GM19372 (cell line): ENCODE measurements around the gene PSMB3.
"Not testable (repeated sequence)": the region's sequence is repeated elsewhere in the genome, so short reads cannot be mapped to it uniquely, and the experiment has no call there.

Source experiments
- ATAC-seq: cut with Tn5 transposase; IDR thresholded peaks from one replicate; pipeline ENCODE4 v1.9.1; 2021; ENCODE audit warnings: mild to moderate bottlenecking, low read depth, moderate library complexity; ENCODE audit not compliant: unreplicated experiment

Gene PSMB3

DNA sequence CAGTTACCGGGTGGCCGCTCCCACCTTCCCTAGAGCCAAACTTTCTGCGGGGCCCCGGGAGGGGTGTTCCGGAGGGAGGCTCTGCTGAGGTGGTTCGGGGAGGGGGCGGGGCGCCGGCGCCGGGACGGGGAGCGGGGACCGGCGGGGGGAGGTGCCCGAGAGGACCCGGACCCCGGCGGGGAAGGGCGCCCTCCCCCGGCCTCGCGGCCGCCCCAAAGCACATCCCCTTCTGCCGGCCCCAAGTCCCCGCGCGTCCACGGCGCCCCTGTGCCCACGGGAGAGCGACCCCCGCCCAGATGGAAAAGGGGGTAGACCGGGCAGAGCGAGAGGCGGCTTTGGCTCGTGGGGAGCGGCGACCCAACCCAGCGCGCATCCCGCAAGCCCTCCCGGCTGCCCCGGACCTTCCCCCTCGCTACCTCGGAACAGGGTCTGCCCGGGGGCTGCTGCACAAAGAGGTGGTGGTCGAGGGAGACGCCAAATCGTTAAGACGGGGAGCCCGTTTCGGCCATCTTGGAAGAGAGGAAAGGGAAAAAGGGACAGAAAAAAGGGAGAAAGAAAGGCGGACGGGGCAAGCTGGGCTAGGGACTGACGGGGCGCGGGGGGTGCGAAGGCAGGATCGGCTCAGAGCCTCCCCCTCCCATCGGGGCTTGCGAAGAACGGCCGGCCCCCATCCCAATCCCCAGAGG, 4.9 kb upstream of the PSMB3 start:
- no peak for ATAC-seq

DNA sequence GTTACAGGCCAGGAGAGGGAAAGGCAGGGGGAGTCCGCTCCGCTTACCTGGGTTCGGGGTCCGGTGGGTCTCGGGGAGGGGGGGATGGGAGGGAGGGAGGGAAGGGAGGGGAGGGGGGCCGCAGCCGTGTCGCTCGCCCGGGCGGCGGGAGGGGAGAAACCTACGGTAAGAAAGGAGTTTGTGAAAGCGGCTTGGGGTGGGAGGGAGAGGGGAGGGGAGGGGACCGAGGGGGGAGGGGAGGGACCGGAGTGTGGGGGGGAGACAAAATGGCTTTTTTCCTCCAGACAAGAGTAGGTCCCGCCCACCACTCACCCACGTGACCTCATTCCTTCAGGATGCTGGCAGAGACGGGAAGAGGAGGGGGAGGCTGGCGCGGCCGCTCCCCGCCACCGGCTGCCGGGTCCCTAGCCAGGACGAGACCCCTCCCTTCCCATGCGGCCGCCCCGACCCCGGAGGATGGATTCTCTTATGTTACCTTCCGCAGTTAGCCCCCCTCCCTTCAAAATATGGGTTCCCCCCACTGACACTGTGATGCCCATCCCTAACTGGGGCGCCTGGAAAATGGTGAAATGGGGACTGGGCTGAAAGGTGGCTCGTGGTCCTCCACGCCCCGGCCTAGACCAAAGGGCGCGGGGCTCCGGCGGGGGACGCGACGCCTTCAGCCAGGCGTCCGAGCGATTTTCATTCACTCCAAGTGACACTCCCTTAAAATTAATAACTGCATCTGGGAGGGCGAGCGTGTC, 4.2 kb upstream of the PSMB3 start, which contains the start of gene PCGF2:
Gene PCGF2, minus strand, starts transcription at position 188 of the 743 bp plus-strand sequence. CDS start 7,934 bp downstream, outside the sequence.
- ATAC-seq = no peak

DNA sequence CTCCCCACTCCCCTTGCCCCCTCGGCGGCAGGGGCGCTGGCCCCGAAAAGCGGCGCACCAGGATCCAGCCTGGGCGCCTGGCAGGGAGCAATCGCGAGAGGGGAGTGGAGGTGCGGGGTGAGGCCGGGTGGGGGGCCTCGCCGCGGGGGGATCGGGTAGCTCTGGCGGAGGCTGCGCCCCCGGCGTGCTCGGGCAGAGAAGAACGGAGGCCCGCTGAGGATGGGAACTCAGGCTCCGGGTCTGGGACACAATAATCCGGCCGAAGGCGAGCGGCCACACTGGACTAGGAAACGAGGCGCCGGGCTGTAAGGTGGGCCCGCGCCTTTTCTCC, 3.7 kb upstream of the PSMB3 start:
- no peak for ATAC-seq

DNA sequence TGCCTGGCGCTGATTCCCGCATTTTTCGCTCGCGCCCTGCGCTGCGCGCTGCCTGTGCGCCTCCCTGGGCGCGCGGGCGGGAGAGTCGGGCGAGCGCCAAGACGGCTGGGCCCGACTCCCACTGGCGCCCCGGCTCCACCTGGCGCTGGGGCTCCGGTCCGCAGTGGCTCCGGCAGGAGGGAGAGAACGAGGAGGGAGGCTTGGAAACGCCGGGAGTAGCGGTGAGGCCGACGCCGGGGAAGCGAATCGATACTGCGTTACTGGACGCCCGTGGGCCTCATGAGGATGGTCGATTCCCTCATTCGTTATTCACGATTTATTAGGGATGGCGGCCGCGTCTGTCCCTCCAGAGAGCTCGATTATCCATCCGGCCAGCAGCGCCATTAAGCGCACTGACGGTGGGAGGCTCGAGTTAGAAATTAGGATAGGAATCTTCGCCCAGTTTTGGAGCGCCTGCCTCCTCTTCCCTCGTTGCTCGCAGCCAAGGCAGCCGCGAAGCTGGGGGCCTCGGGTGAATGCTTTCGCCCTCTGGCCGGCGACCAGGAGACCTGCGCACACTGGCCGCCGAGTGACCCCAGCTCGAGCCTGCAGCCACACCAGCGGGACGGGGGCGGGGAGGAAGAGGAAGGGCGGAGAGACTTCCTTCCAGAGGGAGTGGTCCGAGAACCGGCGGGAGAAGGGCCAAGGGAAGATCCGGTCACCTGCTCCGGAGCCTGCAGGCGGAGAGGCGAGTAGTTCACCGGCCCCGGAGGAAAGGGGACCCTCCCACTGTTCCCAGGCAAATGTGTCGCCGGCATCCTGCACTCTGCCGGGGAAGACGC, 3.1 kb upstream of the PSMB3 start:
- ATAC-seq = no peak

DNA sequence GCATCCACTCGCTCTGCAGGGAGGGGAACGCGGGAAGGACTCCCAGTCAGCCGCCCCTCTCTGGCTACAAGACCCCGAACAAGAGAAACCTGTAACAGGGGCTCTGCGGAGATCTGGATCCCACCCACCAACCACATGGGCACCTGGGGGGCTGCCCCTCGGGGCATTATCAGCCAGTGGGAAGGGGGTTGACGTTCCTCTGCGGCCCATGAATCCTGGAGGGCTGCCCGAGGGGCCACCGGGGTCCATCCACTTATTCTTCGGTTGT, 2.6 kb upstream of the PSMB3 start:
- no peak for ATAC-seq

DNA sequence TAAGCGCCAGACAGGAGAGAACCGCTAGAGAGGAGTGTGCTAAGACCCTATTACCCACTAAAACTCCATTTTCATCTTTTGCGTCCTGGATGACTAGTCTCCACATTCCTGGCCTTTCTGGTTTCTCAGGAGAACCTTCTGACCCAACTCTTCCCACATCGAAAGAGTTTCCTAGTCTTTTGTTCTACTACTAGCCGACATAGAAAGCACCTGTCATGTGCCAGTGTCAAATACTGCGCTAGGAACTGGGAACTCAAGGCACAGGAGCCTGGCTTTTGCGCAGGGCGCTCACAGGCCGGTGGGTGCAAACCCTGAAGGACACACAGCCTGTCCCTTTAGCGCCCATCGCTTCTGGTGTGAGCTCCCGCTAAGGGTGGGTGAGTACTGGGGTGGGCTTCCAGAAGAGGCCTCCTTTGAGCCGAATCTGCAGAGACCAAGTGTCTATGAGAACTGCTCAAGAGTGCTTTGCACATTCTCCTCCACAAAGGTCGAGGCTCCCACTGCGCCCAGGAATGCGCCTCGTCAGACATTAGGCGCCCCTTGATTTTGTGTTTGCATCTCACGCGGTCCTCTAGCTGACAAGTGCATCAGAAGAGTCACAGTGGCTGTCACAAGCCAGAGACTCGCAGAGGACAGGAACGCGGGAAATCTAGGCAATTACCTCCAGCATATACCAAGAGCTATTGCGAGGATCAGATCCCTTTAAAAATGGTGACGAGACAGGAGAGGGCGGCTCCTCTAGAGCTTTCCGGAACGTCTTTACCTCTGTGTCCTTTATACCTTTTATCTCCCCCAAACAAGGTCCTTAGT, 2.0 kb upstream of the PSMB3 start:
- no peak for ATAC-seq

DNA sequence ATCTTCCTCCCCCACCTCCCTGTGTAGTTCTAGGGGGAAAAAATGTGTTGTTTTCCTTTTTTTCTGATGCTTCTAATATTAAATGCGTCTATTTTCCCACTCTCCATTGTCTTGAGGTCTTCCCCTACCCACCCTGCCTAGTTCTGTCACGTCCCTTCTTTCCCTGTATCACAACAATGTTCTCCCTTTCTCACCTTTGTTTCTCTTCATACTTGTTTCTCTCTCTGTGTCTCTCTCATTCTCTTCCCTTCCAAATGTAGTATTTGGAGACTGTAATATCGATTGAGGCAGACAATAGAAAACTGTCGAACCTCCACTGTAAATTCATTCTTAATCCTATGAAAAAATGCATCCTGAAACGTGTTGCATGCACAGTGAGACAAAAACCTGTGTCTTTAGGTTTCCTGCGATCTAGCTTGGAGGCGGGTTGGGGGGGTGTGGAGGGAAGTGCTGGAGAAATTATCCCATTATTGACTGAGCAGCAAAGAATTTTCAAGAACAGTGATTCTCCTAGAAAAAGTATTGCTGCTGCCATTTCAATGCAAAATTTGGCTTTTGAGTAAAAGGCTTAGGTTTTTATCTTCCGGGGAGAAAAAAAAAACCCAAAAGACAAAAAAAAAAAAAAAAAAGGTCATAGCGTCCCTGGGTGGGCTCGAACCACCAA, 1.3 kb upstream of the PSMB3 start:
- ATAC-seq = no peak

DNA sequence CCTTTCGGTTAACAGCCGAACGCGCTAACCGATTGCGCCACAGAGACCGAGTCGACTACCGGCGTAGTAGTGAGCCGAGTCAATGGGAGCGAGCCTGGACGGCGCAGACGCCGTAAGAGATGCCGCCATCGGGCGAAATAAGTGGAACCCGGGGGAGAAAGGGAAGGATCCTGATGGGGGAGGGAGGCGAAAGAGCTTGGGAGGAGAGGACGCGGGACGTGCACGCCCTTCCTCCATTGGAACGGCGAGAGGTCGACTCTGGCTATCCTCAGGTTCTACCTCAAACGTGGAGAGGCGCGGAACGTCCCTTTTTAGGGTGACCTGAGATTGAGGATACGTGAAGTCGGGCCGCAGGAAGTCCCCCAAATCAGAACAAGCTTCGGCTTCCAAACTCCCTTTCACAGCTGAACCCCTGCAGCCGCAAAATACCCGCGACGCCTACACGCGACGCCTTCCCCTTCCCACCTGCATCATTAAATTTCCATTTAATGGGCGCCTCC, 683 bp upstream of the PSMB3 start:
- peak; percentile 19 for ATAC-seq

DNA sequence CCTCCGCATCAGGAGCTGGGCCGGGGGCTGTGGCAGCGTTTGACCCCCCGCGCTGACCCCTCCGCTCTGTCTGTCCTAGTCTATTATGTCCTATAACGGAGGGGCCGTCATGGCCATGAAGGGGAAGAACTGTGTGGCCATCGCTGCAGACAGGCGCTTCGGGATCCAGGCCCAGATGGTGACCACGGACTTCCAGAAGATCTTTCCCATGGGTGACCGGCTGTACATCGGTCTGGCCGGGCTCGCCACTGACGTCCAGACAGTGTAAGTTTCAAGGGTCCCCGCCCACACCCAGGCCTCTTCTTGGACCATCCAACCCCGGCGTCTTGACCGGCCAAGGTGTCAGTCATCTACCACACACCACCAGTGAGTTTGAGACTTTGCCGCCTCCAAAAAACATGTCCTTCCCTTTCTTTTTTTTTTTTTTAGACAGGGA, 548 bp downstream of the PSMB3 start:
- ATAC-seq = no peak

DNA sequence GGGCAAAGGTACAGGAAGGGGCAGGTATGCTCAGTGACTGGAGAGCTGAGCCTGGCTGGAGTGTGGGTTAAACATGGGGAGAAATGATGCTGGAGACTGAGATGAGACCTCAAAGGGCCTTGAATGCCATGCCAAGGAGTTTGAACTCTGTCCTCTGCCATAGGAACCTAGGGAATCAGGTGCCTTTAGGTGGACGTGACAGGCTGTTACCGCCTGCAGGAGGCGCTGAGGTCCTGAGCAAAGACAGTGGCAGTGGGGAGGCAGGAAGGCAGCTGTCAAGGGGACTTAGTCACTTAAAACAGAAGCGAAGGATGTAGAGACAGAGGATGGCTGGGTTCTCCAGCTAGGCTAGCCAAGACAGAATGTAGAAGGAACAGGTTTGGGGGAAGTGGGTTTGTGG, 9.1 kb downstream of the PSMB3 start:
- ATAC-seq = no peak

DNA sequence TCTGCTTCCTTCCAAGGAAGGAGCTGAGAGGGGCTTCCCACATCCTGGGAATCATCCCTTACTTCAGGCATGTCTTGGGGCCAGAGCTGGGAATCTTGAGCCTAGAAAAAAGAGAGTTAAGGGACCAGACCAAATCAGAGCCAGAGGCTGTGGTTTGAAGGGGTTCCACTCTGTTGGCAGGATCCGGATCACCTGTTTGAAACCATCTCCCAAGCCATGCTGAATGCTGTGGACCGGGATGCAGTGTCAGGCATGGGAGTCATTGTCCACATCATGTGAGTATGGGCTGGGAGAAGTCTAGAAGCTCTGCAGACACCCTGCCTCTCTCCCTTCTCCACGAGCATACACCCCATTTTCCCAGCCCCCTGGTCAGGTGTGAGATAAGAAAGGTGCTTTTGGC, 9.7 kb downstream of the PSMB3 start:
- ATAC-seq = no peak

DNA sequence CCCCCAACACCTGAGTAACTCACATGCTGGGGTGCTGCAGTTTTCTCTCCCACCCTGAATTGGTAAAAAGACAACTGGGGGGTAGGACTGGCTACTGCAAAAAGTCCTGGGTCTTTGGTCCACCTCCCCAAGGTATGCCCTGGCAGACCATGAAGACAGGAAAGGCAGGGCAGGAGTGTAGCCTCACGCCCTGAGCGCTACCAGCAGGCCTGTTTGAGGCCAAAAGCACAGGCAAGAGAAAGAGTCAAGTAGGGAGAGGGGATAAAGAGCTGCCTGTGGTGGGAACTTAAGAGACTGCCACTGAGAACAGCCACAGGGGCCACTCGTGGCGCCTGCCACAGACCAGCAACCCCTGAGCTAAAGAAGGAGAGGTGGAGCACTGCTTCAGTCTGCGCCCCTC, 13.8 kb downstream of the PSMB3 start:
- ATAC-seq = no peak

DNA sequence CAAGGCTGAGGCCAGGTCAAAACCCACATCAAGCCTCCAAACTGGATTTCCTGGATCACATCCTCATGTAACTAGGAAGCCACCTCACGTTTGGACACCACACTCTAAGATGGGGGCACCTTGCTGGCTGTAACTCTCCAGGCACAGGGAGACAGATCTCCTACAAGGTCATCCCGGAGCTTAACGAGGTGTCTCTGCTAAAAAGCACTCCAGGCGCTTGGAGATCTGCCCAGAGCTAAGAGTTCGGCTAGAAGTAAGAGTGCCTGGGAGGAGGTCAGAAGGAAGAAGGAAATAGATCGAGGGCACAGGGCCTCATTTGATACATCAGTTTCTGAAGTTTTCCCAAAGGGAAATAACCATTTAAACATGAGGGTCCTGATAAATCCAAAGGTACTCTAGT, 15.9 kb downstream of the PSMB3 start:
- no peak for ATAC-seq

DNA sequence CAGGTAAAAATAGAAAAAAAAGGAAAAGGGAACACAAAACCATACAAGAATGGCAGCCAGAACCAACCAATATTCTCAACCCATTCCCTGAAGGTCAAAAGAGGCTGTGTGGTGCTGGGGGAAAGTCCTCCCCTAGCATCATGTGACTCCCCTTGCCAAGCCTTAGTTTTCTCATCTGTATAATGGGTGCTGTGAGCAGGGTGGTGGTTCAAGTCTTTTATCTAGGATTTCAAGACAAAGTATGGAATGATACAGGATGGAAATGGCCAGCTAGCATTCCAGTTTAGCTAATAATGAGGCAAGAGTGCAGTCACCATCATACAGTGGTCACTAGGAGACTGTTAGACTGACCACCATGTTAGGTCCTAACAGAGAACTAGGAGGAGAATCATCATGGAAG, 20.7 kb downstream of the PSMB3 start:
- ATAC-seq = no peak

DNA sequence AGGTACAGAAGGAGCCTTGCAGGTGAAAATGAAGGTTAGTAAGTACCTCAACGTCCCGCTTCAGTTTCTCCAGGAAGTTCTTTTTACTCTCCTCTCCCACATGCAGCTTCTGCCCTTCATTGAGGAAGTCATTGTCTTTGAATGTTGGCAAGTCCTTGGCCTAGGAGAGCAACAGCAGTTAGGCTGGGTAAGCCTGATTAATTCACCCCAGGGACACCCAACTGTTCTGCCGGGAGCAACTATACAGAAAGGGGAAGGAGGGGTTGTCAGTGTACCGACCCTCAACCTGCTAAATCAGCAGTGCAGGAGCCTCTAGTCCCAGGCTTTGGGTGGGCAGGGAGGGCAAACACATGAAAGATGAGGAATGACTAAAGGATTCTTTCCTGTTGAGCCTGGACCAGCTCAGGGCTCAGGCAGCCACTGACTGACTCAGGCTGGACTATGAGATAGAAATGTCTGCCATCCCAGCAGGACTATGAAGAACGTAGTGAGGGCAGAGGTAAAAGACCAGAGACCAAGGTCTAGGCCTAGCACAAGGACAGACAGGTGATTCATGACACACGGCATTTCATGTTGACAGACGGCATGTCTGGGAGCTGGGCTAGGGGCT, 25.2 kb downstream of the PSMB3 start:
- ATAC-seq = no peak

DNA sequence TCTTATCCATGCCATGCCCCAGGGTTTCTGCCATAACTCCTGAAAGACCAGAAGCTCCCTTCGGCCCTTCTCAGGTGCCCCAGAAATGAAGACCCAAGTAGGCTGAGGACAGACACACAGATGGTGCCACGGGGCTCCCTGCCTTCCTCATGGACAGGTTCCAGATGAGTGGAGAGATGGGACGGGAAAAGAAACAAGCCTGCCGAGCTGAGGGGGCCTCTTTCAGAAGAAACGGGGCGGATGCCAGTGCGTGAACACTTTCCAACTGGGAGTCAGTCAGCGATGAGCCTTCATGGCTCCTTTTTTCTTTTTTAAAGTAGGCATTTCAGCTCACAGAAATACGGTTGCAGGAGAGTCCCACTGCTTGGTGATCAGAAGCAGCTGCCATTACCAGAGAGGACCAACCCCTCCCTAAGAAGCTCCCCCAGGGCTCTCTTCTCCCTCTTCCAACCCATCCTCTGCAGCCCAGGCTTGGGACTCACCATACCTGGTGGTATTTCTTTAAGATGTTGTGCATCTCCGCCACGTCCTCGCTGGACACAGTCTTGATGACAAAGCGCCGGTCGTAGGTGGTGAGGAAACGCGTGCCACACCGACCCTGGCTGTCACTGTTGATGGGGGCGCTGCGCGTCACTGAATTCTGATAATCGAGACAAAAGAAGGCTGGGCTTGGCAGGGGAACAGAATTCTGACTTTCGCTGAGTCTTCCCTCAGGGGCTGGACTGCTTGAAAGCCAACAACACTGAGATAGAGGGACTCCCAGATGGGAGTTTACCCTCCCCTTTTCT, 27.6 kb downstream of the PSMB3 start:
- ATAC-seq = no peak

DNA sequence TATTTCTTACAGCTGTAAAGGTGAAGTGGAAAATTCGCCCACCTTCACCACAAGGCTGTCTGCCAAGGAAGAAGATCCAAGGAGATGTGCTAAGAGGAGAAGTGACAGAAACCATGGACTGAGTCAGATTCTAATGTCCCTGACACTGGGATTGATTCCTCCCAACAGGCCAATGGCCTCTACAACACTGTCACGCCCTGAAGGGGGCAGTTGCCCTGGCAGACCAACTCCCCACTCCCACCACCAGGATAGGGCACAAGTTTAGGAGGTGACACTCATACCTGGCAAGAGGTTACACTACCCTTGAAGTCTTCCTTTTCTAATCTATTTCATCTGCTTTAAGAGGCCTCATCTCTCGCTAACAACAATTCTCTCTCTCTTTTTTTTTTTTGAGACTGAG, 30.7 kb downstream of the PSMB3 start:
- no peak for ATAC-seq

DNA sequence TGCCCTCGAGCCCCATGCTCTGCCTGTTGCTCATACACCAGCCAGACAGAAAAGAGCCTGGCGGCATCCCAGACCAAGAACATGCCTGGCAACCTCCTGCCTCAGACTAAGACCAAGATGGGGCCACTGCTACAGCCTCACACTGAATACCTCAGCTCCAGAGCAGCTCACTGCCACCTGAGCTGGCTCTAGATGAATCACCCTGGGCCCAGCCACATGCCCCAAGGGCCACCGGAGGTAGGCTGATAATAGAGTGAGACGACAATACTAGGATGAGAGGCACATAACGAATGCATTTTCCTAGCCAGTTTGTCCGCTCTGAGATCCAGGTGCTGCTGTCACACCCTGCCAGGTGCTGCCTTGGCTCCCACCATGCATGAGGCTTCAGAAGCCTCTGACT, 33.8 kb downstream of the PSMB3 start:
- no peak for ATAC-seq

DNA sequence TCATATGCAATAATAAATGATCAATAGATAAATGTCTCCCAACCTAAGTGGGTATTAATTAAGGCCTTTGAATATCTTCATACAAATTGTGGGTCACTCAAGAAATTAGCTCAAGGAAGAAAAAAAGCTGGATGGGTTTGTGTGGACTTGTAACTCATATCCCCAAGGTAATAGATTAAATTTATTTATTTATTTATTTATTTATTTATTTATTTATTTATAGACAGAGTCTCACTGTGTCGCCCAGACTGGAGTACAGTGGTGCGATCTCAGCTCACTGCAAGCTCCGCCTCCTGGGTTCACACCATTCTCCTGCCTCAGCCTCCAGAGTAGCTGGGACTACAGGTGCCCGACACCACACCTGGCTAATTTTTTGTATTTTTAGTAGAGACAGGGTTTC, 35.5 kb downstream of the PSMB3 start:
- ATAC-seq = not testable (repeated sequence)
